Measurements from ENCODE around the gene ABCA7. TPM values are rescaled to one million over a fixed set of nuclear protein-coding genes. Genes with fewer than 3 reads are reported as not detected.
A peak's percentile ranks its signal among the peaks of the same experiment; 100 is the strongest.

The ABCA7 gene
- total and polyA plus RNA-seq, 2 of the 13 experiments (the other 11 are each of a cell fraction or from before 2014, with no cell fraction given), result 4.4 to 32.4 TPM

DNA sequence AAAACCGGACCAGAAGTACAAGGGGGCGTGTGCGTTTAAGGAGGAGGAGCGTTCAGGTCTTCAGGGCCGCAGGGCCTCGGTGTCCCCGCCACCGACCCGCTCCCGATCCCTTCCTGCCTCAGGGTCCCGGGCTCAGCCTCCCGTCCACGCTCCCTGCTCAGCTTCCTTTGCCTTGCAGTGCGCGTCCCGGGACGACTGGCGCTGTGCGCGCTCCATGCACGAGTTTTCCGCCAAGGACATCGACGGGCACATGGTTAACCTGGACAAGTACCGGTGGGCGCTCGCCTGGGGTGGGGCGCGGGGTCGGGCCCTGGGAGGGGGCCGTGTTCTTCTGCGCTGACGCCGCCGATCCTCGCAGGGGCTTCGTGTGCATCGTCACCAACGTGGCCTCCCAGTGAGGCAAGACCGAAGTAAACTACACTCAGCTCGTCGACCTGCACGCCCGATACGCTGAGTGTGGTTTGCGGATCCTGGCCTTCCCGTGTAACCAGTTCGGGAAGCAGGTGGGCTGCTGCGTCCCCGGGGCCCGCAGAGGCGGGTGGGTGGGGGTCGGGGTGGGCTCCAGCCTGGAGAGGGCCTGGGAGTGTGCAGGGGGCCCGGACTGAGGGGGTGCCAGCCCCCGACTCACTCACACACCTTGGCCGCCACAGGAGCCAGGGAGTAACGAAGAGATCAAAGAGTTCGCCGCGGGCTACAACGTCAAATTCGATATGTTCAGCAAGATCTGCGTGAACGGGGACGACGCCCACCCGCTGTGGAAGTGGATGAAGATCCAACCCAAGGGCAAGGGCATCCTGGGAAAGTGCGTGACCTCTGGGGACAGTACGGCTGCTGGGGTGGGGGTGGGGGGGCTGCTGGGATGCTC is 65.3 kb downstream of the ABCA7 start (continued):
- TF ChIP-seq, protein P1, sequence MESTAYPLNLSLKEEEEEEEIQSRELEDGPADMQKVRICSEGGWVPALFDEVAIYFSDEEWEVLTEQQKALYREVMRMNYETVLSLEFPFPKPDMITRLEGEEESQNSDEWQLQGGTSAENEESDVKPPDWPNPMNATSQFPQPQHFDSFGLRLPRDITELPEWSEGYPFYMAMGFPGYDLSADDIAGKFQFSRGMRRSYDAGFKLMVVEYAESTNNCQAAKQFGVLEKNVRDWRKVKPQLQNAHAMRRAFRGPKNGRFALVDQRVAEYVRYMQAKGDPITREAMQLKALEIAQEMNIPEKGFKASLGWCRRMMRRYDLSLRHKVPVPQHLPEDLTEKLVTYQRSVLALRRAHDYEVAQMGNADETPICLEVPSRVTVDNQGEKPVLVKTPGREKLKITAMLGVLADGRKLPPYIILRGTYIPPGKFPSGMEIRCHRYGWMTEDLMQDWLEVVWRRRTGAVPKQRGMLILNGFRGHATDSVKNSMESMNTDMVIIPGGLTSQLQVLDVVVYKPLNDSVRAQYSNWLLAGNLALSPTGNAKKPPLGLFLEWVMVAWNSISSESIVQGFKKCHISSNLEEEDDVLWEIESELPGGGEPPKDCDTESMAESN (CRISPR knock-in tag; conservative IDR thresholded peaks at IDR 0.05), result no peak
- TF ChIP-seq ZBTB38 (CRISPR knock-in tag; IDR thresholded peaks at IDR 0.05) (peak; percentile 66), TSC22D2 (CRISPR knock-in tag; IDR thresholded peaks at IDR 0.05; ENCODE audit: borderline replicate concordance) (0 out of 2 replicates have a peak, but pooled peaks have one; percentile 43), ZFP62 (CRISPR knock-in tag; IDR thresholded peaks at IDR 0.05) (no peak), ZMAT3 (CRISPR knock-in tag; conservative IDR thresholded peaks at IDR 0.05) (no peak), NRL (CRISPR knock-in tag; IDR thresholded peaks at IDR 0.05; ENCODE audit: borderline replicate concordance) (peak; percentile 30), ZSCAN29 (CRISPR knock-in tag; conservative IDR thresholded peaks at IDR 0.05) (no peak), KDM2A (CRISPR knock-in tag; IDR thresholded peaks at IDR 0.05; ENCODE audit: borderline replicate concordance, low read depth) (peak; percentile 65; the same call in 1 of the 2 replicates)
- TF ChIP-seq, protein P2, sequence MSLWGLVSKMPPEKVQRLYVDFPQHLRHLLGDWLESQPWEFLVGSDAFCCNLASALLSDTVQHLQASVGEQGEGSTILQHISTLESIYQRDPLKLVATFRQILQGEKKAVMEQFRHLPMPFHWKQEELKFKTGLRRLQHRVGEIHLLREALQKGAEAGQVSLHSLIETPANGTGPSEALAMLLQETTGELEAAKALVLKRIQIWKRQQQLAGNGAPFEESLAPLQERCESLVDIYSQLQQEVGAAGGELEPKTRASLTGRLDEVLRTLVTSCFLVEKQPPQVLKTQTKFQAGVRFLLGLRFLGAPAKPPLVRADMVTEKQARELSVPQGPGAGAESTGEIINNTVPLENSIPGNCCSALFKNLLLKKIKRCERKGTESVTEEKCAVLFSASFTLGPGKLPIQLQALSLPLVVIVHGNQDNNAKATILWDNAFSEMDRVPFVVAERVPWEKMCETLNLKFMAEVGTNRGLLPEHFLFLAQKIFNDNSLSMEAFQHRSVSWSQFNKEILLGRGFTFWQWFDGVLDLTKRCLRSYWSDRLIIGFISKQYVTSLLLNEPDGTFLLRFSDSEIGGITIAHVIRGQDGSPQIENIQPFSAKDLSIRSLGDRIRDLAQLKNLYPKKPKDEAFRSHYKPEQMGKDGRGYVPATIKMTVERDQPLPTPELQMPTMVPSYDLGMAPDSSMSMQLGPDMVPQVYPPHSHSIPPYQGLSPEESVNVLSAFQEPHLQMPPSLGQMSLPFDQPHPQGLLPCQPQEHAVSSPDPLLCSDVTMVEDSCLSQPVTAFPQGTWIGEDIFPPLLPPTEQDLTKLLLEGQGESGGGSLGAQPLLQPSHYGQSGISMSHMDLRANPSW (CRISPR knock-in tag; IDR thresholded peaks at IDR 0.05; ENCODE audit: borderline replicate concordance), result no peak
- TF ChIP-seq, protein P3, sequence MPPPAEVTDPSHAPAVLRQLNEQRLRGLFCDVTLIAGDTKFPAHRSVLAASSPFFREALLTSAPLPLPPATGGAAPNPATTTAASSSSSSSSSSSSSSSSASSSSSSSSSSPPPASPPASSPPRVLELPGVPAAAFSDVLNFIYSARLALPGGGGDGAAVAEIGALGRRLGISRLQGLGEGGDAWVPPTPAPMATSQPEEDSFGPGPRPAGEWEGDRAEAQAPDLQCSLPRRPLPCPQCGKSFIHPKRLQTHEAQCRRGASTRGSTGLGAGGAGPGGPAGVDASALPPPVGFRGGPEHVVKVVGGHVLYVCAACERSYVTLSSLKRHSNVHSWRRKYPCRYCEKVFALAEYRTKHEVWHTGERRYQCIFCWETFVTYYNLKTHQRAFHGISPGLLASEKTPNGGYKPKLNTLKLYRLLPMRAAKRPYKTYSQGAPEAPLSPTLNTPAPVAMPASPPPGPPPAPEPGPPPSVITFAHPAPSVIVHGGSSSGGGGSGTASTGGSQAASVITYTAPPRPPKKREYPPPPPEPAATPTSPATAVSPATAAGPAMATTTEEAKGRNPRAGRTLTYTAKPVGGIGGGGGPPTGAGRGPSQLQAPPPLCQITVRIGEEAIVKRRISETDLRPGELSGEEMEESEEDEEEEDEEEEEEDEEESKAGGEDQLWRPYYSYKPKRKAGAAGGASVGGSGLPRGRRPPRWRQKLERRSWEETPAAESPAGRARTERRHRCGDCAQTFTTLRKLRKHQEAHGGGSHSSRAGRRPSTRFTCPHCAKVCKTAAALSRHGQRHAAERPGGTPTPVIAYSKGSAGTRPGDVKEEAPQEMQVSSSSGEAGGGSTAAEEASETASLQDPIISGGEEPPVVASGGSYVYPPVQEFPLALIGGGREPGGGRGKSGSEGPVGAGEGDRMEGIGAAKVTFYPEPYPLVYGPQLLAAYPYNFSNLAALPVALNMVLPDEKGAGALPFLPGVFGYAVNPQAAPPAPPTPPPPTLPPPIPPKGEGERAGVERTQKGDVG (CRISPR knock-in tag; IDR thresholded peaks at IDR 0.05; ENCODE audit: borderline replicate concordance), result 0 out of 2 replicates have a peak, but pooled peaks have one; percentile 27
- TF ChIP-seq, protein P4, sequence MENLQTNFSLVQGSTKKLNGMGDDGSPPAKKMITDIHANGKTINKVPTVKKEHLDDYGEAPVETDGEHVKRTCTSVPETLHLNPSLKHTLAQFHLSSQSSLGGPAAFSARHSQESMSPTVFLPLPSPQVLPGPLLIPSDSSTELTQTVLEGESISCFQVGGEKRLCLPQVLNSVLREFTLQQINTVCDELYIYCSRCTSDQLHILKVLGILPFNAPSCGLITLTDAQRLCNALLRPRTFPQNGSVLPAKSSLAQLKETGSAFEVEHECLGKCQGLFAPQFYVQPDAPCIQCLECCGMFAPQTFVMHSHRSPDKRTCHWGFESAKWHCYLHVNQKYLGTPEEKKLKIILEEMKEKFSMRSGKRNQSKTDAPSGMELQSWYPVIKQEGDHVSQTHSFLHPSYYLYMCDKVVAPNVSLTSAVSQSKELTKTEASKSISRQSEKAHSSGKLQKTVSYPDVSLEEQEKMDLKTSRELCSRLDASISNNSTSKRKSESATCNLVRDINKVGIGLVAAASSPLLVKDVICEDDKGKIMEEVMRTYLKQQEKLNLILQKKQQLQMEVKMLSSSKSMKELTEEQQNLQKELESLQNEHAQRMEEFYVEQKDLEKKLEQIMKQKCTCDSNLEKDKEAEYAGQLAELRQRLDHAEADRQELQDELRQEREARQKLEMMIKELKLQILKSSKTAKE (CRISPR knock-in tag; IDR thresholded peaks at IDR 0.05; ENCODE audit: borderline replicate concordance), result no peak
- TF ChIP-seq, protein P5, sequence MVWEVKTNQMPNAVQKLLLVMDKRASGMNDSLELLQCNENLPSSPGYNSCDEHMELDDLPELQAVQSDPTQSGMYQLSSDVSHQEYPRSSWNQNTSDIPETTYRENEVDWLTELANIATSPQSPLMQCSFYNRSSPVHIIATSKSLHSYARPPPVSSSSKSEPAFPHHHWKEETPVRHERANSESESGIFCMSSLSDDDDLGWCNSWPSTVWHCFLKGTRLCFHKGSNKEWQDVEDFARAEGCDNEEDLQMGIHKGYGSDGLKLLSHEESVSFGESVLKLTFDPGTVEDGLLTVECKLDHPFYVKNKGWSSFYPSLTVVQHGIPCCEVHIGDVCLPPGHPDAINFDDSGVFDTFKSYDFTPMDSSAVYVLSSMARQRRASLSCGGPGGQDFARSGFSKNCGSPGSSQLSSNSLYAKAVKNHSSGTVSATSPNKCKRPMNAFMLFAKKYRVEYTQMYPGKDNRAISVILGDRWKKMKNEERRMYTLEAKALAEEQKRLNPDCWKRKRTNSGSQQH (CRISPR knock-in tag; IDR thresholded peaks at IDR 0.05; ENCODE audit: low read depth), result no peak

Measured in HepG2 (cell line).